CD4-positive, alpha-beta memory T cell (primary cell): ENCODE measurements around the gene TPT1. TPM values are rescaled to one million over a fixed set of nuclear protein-coding genes. Genes with fewer than 3 reads are reported as not detected.
"Not testable (repeated sequence)": the region's sequence is repeated elsewhere in the genome, so short reads cannot be mapped to it uniquely, and the experiment has no call there.

Source experiments
- CTCF ChIA-PET: fragments of 350-600 bp; sonication (Branson Sonifier 250); formaldehyde crosslinking; loops from one replicate; lab custom pipeline; 2021; ENCODE audit warnings: inconsistent platforms; ENCODE audit not compliant: partially characterized antibody; lab: Charles Lee
- POLR2A ChIA-PET: fragments of 350-600 bp; sonication (Branson Sonifier 250); formaldehyde crosslinking; loops from one replicate; lab custom pipeline; 2021; ENCODE audit not compliant: partially characterized antibody; lab: Charles Lee
- DNase-seq, 5 donors: peaks; one replicate each; pipeline versions ENCODE4 v3.0.0 to v3.0.0-alpha.2; 2020 to 2022; ENCODE audit warnings: mixed read lengths in 1 of 5
- H3K27ac ChIP-seq: one replicate; pipeline ENCODE4 v1.7.0; 2013; ENCODE audit warnings: low read depth, low read length
- H3K27me3 ChIP-seq: 2 replicates; pipeline ENCODE4 v1.7.0; 2013; ENCODE audit warnings: mild to moderate bottlenecking, low read length, moderate library complexity; ENCODE audit not compliant: insufficient read depth
- H3K36me3 ChIP-seq: 2 replicates; pipeline ENCODE4 v1.7.0; 2013; ENCODE audit warnings: mild to moderate bottlenecking, low read length, moderate library complexity; ENCODE audit not compliant: insufficient read depth
- H3K4me1 ChIP-seq: 2 replicates; pipeline ENCODE4 v1.7.0; 2013; ENCODE audit warnings: mild to moderate bottlenecking, low read length, moderate library complexity; ENCODE audit not compliant: insufficient read depth
- H3K4me3 ChIP-seq, 2 donors: one replicate each; pipeline ENCODE4 v1.7.0; 2013; ENCODE audit warnings: low read length in 2 of 2, mild to moderate bottlenecking in 1 of 2
- H3K9me3 ChIP-seq, 2 donors: one replicate each; pipeline ENCODE4 v1.7.0; 2013; ENCODE audit warnings: low read length in 2 of 2, control low read depth in 1 of 2; ENCODE audit not compliant: control insufficient read depth in 1 of 2
- H3K27ac Mint-ChIP-seq, 7 donors: one replicate each; pipeline ENCODE4 v1.8.0; 2020 to 2021; ENCODE audit warnings: mixed read lengths in 7 of 7, mild to moderate bottlenecking in 6 of 7, inconsistent platforms in 3 of 7, moderate library complexity in 3 of 7
- H3K27me3 Mint-ChIP-seq, 2 donors: one replicate each; pipeline ENCODE4 v1.8.0; 2020 to 2021; ENCODE audit warnings: mixed read lengths in 2 of 2
- H3K36me3 Mint-ChIP-seq, 2 donors: one replicate each; pipeline ENCODE4 v1.8.0; 2020 to 2021; ENCODE audit warnings: mixed read lengths in 2 of 2, inconsistent platforms in 1 of 2, mild to moderate bottlenecking in 1 of 2
- H3K4me1 Mint-ChIP-seq, 4 donors: one replicate each; pipeline ENCODE4 v1.8.0; 2020 to 2021; ENCODE audit warnings: mixed read lengths in 4 of 4, mild to moderate bottlenecking in 1 of 4
- H3K4me3 Mint-ChIP-seq, 8 donors: one replicate each; pipeline ENCODE4 v1.8.0; 2020 to 2021; ENCODE audit warnings: mixed read lengths in 8 of 8, mild to moderate bottlenecking in 7 of 8, moderate library complexity in 6 of 8, inconsistent platforms in 3 of 8
- H3K9me3 Mint-ChIP-seq, 8 donors: one replicate each; pipeline ENCODE4 v1.8.0; 2020 to 2021; ENCODE audit warnings: mixed read lengths in 8 of 8, mild to moderate bottlenecking in 5 of 8, inconsistent platforms in 3 of 8, moderate library complexity in 1 of 8
- intact Hi-C: fragments of 100-400 bp; cut with micrococcal nuclease; formaldehyde crosslinking; loops from one replicate; pipeline ENCODE4 v1.15.1; 2023
- polyA plus RNA-seq, 2 donors: library from polyadenylated mRNA; unstranded; fragments of 300-500 nt; fragmentation: Illumina TruSeq; gene quantifications; one replicate each; pipeline ENCODE4 v1.2.3, GENCODE V29; 2021
- total RNA-seq, 2 experiments: library from RNA; stranded (reverse); gene quantifications; one replicate each; pipeline ENCODE4 v1.2.3, GENCODE V29; 2021

Gene TPT1
- total and polyA plus RNA-seq, 4 experiments from 2014 or later = 2,372 to 11,080 (median 7,185) TPM

DNA sequence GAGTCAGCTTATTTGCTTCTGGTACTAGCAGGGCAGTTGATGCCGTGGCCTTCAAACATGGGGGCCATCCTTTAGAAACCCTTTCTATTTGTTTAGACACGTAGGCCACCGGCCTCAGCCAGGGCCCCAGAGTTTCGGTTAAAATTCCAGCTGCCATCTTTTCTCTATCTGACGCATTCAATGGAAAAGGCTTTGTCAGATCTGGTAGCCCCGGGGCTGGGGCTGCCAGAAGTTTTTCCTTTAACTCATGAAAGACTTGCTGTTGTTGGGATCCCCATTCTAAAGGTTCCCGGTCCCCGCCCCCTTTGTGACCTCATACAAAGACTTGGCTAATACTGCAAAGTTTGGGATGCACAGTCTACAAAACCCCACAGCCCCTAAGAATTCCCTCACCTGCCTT is 35.7 kb upstream of the TPT1 start:
- CTCF ChIA-PET, H3K27me3 Mint-ChIP-seq, H3K4me3 ChIP-seq, H3K27ac ChIP-seq, H3K4me1 ChIP-seq, H3K27me3 ChIP-seq, intact Hi-C loops, H3K9me3 Mint-ChIP-seq, H3K36me3 Mint-ChIP-seq, H3K9me3 ChIP-seq, POLR2A ChIA-PET, H3K36me3 ChIP-seq, H3K4me1 Mint-ChIP-seq, DNase-seq, H3K27ac Mint-ChIP-seq, H3K4me3 Mint-ChIP-seq: not testable (repeated sequence)

DNA sequence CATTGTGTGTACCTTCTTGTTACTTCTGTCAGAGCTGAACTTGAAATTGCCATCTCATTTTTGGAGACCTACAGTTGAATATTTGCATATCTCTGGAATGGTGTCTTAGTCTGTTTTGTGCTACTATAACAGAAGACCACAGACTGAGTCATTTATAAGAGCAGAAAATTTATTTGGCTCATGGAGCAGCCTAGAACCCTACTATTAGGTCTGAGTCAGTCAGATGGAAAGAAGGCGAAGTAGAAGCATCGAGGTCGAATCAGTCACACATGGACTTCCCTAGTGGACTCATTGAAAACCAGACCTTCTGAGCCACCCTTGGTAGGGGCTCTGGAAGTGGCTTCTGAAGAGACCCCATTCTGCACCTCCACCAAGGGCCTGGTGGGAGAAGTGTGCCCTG is 33.9 kb upstream of the TPT1 start:
- Histone ChIP-seq H3K36me3 (no peaks in the 10 kb centered on the region), H3K9me3 (no peaks in the 10 kb centered on the region), H3K4me1 (peaks cover 7% of the 10 kb centered on the region), H3K27me3 (no peaks in the 10 kb centered on the region), H3K4me3 (no peak overlapping the region), H3K27ac (no peak overlapping the region)
- H3K27ac Mint-ChIP-seq = no peak overlapping the region
- H3K27me3 Mint-ChIP-seq = no peaks in the 10 kb centered on the region
- peaks cover 0 to 2% (median 0%) of the 10 kb centered on the region in 8 donors for H3K9me3 Mint-ChIP-seq
- no peak overlapping the region for H3K4me3 Mint-ChIP-seq
- no peak for DNase-seq
- peaks cover 2 to 4% of the 10 kb centered on the region in 2 donors for H3K36me3 Mint-ChIP-seq
- CTCF ChIA-PET = no interaction called here
- H3K4me1 Mint-ChIP-seq = peaks cover 4 to 17% (median 8%) of the 10 kb centered on the region in 4 donors
- intact Hi-C loops = no loop called here
- POLR2A ChIA-PET = no interaction called here

DNA sequence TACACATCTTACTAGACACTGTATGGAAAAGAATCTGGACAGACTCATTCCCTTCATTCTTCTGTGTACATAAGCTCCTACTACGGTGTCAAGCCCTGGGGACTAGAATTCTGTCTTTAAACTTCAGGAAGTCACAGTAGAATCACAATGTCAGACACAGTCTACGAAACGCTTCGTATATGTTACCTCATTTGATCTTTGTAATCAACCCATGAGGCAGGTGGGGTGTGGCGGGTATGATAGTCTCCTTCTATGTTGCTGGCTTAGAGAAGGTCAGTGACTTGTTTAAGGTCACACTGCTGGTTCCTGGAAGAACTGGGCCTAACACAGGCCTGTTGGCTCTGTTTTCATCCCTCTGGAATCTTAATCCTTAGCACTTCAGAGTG is 32.2 kb upstream of the TPT1 start:
- no peaks in the 10 kb centered on the region for H3K27me3 ChIP-seq
- peaks cover 2 to 8% of the 10 kb centered on the region in 2 donors for H3K36me3 Mint-ChIP-seq
- no peak overlapping the region for H3K27ac ChIP-seq
- H3K27ac Mint-ChIP-seq = peak overlapping the region in 2 of 7 donors; percentile 60 to 66
- ChIA-PET CTCF (interaction anchor here (2.5 to 6.0 kb wide), 4 partner anchors 19 to 45 kb away, joined by 7 to 128 read pairs (median 23); partner anchors contain the start of gene SLC25A30), POLR2A (interaction anchor here (3.4 kb wide), 1 partner anchor 22 kb away, joined by 13 read pairs; no protein-coding TSS in a partner anchor)
- no peaks in the 10 kb centered on the region for H3K36me3 ChIP-seq
- no peak for DNase-seq
- no peak overlapping the region for H3K4me3 ChIP-seq
- peaks cover 15 to 35% (median 22%) of the 10 kb centered on the region in 4 donors for H3K4me1 Mint-ChIP-seq
- H3K27me3 Mint-ChIP-seq = no peaks in the 10 kb centered on the region
- H3K4me1 ChIP-seq = peaks cover 16% of the 10 kb centered on the region
- H3K9me3 Mint-ChIP-seq = peaks cover 0 to 2% (median 0%) of the 10 kb centered on the region in 8 donors
- H3K4me3 Mint-ChIP-seq = no peak overlapping the region
- intact Hi-C loops = no loop called here
- no peaks in the 10 kb centered on the region for H3K9me3 ChIP-seq

DNA sequence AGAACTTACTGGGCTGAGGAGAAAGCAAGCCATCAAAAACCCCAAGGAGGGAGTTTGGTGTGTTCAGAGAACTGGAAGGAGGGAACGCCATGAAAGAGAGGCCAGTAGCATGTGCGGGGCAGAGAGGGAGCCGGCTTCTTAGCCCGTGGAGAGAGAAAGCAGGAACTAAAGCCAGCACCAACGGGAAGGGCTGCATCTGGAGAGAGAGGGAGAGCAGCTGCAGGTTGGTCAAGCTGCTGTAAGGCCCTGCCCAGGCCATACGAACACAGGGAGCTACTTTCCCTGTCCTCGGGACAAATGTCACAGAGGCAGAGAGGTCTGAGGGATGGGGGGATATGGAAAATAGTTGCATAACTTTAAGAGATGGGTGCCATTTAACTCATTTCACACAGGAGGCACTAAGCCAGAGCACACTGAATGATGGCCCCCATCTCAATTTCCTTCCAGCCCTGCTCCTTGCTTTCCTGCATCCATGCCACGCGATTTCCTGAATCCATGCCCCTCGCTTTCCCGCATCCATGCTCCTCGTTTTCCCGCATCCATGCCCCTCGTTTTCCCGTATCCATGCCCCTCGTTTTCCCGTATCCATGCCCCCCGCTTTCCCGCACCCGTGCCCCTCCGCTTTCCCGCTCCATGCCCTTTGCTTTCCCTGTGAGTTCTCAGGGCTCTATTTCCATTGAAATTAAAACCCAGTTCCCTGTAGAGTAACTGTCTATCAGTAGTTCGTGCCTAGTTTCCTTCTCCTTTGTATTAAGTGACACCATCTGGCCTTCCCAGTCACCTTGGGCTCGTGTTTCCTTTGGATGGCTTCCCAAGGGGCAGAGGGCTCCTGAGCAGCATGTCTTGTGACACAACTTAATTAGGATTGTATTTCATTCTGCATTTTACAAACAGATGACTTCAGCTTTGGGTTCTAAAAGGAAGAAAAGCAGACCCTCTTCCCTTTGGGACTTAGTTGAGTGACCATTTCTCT is 31.5 kb upstream of the TPT1 start:
- Mint-ChIP-seq H3K4me3 (no peak overlapping the region), H3K9me3 (peaks cover 0 to 2% (median 0%) of the 10 kb centered on the region in 8 donors), H3K27me3 (no peaks in the 10 kb centered on the region), H3K4me1 (peaks cover 21 to 42% (median 29%) of the 10 kb centered on the region in 4 donors), H3K36me3 (peaks cover 2 to 8% of the 10 kb centered on the region in 2 donors), H3K27ac (peak overlapping the region in 4 of 7 donors; percentile 52 to 70 (median 58))
- Histone ChIP-seq H3K36me3 (no peaks in the 10 kb centered on the region), H3K9me3 (no peaks in the 10 kb centered on the region), H3K4me1 (peaks cover 23% of the 10 kb centered on the region), H3K27me3 (no peaks in the 10 kb centered on the region), H3K4me3 (no peak overlapping the region), H3K27ac (no peak overlapping the region)
- CTCF ChIA-PET = interaction anchor here (1.2 to 6.7 kb wide), 25 partner anchors 10 to 142 kb away, joined by 3 to 128 read pairs (median 7); partner anchors contain the start of genes COG3, SLC25A30 and TPT1
- POLR2A ChIA-PET = interaction anchor here (1.5 to 11.2 kb wide), 3 partner anchors 23 to 45 kb away, joined by 6 to 219 read pairs (median 13); partner anchors contain the start of genes SLC25A30 and TPT1
- intact Hi-C loops = no loop called here
- DNase-seq = no peak

DNA sequence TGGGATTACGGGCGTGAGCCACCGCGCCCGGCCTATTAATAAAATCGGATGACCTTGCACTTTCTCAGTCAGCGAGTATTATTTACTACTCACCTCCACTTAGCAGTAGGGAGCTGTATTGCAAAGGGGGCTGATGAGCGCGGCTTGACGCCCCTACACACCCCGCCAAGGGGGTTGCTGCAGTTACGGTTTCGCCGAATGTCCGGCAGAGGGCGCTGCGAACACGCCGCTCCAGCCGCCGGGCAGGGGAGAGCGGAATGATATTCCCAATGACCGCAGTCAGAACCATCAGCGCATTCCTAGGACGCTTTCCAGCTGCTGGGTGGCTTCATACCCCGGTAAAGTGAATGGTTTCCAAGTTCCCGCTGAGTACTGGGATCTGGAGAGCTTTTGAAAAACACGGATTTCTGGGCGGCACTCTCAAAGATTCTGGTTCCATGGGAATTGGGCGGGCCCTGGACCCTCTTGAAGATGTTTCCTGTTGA is 30.0 kb upstream of the TPT1 start:
- peaks cover 5 to 8% of the 10 kb centered on the region in 2 donors for H3K36me3 Mint-ChIP-seq
- peaks cover 31% of the 10 kb centered on the region for H3K4me1 ChIP-seq
- CTCF ChIA-PET = interaction anchor here (0.7 to 6.7 kb wide), 44 partner anchors 8 to 323 kb away, joined by 3 to 128 read pairs (median 6); partner anchors contain the start of genes COG3, SLC25A30 and TPT1
- H3K27me3 ChIP-seq = no peaks in the 10 kb centered on the region
- H3K9me3 Mint-ChIP-seq = peaks cover 0 to 2% (median 0%) of the 10 kb centered on the region in 8 donors
- POLR2A ChIA-PET = interaction anchor here (1.5 to 11.2 kb wide), 3 partner anchors 24 to 47 kb away, joined by 6 to 219 read pairs (median 13); partner anchors contain the start of genes SLC25A30 and TPT1
- peak overlapping the region in 5 of 7 donors; percentile 47 to 67 (median 62) for H3K27ac Mint-ChIP-seq
- H3K4me3 ChIP-seq = no peak overlapping the region
- H3K4me1 Mint-ChIP-seq = peaks cover 27 to 52% (median 37%) of the 10 kb centered on the region in 4 donors
- intact Hi-C loops = loop anchor here (1.0 kb wide), 1 partner anchor 140 kb away; no protein-coding TSS in a partner anchor
- H3K9me3 ChIP-seq = no peaks in the 10 kb centered on the region
- H3K27me3 Mint-ChIP-seq = no peaks in the 10 kb centered on the region
- H3K36me3 ChIP-seq = no peaks in the 10 kb centered on the region
- peak overlapping the region in 1 of 8 donors; percentile 41 for H3K4me3 Mint-ChIP-seq
- peak in 4 of 5 donors; percentile 40 to 48 (median 42) for DNase-seq
- H3K27ac ChIP-seq = no peak overlapping the region

DNA sequence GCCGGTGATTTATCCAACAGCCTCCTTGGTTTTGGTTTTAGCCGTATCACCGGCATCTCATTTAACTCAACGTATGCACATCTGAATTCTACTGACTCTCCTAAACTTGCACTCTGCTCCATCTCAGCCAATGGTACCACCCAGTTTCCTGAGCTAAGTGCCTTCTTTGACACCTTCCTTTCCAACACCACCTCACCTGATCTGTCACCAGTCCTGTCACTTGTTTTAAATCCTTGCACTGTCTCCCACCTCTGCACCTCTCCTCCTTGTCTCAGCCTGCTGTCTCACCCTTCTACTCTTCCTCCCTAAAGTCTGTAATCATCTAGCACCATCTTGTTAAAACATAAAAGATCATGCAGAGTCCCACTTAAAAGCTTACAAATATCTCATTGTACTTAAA is 28.1 kb upstream of the TPT1 start:
- Mint-ChIP-seq H3K4me1 (peaks cover 28 to 60% (median 39%) of the 10 kb centered on the region in 4 donors), H3K27ac (peak overlapping the region; percentile 83 to 97 (median 93))
- intact Hi-C loops = loop anchor here (5.0 kb wide), 1 partner anchor 37 kb away; no protein-coding TSS in a partner anchor

More for the DNA sequence above, 28.1 kb upstream of the TPT1 start:
- H3K4me1 ChIP-seq = peaks cover 31% of the 10 kb centered on the region
- no peak overlapping the region for H3K4me3 ChIP-seq
- peaks cover 0 to 3% (median 0%) of the 10 kb centered on the region in 8 donors for H3K9me3 Mint-ChIP-seq
- ChIA-PET POLR2A (interaction anchor here (1.2 to 11.2 kb wide), 3 partner anchors 25 to 33 kb away, joined by 3 to 219 read pairs (median 4); partner anchors contain the start of gene TPT1), CTCF (interaction anchor here (0.8 to 6.7 kb wide), 12 partner anchors 10 to 321 kb away, joined by 3 to 128 read pairs (median 14); partner anchors contain the start of genes COG3, SLC25A30 and TPT1)
- H3K27me3 Mint-ChIP-seq = no peaks in the 10 kb centered on the region
- no peaks in the 10 kb centered on the region for H3K27me3 ChIP-seq
- H3K36me3 Mint-ChIP-seq = peaks cover 5 to 17% of the 10 kb centered on the region in 2 donors
- DNase-seq = no peak
- no peak overlapping the region for H3K27ac ChIP-seq
- peak overlapping the region in 4 of 8 donors; percentile 7 to 69 (median 36) for H3K4me3 Mint-ChIP-seq
- no peaks in the 10 kb centered on the region for H3K36me3 ChIP-seq
- no peaks in the 10 kb centered on the region for H3K9me3 ChIP-seq
